ENCODE data around the gene MYO9B. TPM values are rescaled to one million over a fixed set of nuclear protein-coding genes. Genes with fewer than 3 reads are reported as not detected.

The MYO9B gene, protein sequence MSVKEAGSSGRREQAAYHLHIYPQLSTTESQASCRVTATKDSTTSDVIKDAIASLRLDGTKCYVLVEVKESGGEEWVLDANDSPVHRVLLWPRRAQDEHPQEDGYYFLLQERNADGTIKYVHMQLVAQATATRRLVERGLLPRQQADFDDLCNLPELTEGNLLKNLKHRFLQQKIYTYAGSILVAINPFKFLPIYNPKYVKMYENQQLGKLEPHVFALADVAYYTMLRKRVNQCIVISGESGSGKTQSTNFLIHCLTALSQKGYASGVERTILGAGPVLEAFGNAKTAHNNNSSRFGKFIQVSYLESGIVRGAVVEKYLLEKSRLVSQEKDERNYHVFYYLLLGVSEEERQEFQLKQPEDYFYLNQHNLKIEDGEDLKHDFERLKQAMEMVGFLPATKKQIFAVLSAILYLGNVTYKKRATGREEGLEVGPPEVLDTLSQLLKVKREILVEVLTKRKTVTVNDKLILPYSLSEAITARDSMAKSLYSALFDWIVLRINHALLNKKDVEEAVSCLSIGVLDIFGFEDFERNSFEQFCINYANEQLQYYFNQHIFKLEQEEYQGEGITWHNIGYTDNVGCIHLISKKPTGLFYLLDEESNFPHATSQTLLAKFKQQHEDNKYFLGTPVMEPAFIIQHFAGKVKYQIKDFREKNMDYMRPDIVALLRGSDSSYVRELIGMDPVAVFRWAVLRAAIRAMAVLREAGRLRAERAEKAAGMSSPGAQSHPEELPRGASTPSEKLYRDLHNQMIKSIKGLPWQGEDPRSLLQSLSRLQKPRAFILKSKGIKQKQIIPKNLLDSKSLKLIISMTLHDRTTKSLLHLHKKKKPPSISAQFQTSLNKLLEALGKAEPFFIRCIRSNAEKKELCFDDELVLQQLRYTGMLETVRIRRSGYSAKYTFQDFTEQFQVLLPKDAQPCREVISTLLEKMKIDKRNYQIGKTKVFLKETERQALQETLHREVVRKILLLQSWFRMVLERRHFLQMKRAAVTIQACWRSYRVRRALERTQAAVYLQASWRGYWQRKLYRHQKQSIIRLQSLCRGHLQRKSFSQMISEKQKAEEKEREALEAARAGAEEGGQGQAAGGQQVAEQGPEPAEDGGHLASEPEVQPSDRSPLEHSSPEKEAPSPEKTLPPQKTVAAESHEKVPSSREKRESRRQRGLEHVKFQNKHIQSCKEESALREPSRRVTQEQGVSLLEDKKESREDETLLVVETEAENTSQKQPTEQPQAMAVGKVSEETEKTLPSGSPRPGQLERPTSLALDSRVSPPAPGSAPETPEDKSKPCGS (N-terminal part only)
- total RNA-seq, result 100 to 1,000 TPM; 169 to 171 TPM
- 10 to 100 TPM in 1 of 3 donors, 1 to 10 TPM in 2; 3.3 to 22.3 (median 8.0) TPM for polyA plus RNA-seq
- total RNA-seq, result 153 to 274 (median 252) reads per million in 6 experiments

DNA sequence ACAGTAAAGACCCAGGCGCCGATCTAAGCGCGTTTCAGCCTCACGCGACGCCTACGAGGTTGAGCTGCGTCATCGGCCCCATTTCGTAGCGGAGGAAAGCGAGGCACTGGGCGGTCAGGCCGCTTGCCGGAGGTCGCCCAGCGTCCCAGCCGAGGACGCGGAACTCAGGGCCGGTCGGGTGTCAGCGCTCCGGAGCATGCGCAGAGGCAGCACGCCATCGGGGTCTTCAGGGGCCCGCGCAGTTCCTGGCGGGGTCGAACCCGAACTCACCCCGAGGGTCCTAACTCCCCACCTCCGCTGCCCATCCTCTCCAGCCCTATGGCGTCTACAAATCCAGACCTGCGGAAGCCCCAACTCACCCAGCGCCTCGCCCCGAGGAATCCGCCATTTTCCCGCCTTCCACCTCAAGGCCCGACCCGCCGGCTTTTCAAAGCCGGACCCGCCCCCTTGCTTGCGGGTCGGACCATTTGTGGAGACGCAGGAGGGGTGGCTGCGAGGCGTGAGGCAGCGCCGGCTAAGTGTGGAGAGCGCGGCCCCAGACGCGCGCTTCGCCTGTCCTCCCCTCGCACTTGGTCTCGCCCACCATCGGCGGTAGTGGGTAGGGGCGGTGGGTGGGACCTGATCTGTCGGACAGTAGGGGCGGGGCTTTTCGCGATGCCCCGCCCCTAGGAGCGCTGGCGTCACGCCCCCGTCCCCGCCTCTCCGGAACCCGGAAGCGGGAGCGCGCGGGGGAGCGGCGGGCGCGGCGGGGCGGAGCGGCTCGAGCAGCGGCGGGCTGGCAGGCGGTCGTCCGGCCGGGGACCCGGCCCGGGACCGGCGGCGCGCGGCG is at the start of gene MYO9B, which contains the start of gene HAUS8:
MYO9B (plus strand) TSS at position 743 of the 829 bp plus-strand sequence. CDS start 25,941 bp downstream, outside the sequence.
HAUS8 (minus strand) TSS at position 418 of the 829 bp plus-strand sequence; CDS start at position 388, 30 bp downstream.
- POLR2A ChIA-PET, result interaction anchor here (0.6 to 6.2 kb wide), 16 partner anchors 8 to 254 kb away, joined by 3 to 76 read pairs (median 4); partner anchors contain the start of genes DDA1, OCEL1 and USE1
- DNase-seq, result peak; percentile 98 to 100 (median 99)
- Mint-ChIP-seq H3K27ac (peak within 1 kb of the TSS; percentile 92 to 99 (median 97)), H3K27me3 (no peaks in the 10 kb centered on the region), H3K4me1 (peaks cover 29 to 74% (median 66%) of the 10 kb centered on the region in 4 donors), H3K4me3 (peak within 1 kb of the TSS; percentile 91 to 99 (median 98)), H3K9me3 (no peaks in the 10 kb centered on the region), H3K36me3 (peaks cover 0 to 17% (median 6%) of the 10 kb centered on the region in 3 donors)
- peak; percentile 89 to 96 for ATAC-seq

DNA sequence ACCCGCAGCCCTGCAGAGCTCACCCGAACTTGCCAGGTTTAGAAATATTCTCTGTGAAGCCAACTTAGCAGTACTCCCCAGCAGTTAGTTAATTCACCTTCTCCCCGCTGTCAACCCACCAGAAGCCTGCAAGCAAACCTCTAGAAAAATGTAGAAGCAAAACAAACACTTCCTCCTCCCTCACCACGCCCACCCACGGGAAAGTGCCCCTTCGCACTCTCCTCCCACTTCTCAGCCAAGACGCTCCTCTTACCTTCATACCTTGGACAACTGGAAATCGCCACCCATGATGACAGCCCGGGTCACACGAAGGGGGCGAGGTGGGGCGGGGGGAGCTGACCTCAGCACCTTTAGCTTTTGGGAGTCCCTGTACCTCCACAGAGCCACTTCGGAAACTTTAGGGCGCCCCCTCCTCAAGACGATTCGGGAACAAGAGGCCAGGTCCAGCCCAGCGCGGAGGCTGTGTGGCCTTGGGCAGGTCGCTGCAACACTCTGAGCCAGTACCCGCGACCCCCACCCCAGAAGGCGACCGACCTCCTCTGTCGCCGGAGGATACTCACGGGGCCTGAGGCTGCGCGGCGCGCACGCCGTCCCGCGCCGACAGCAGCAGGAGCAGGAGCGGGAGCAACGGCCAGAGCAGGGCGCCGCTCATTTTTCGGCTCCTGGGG is 49.5 kb upstream of the MYO9B start:
- peak overlapping the region; percentile 81 to 94 (median 86) for H3K4me3 Mint-ChIP-seq
- peak overlapping the region; percentile 20 to 87 (median 60) for H3K27ac Mint-ChIP-seq
- ATAC-seq, result peak; percentile 80 to 82
- H3K9me3 Mint-ChIP-seq, result peaks cover 0 to 27% (median 12%) of the 10 kb centered on the region in 9 donors
- peaks cover 0 to 23% (median 13%) of the 10 kb centered on the region in 3 donors for H3K36me3 Mint-ChIP-seq
- DNase-seq, result peak in 6 of 10 donors; percentile 8 to 46 (median 36)
- peaks cover 0 to 25% (median 3%) of the 10 kb centered on the region in 5 donors for H3K27me3 Mint-ChIP-seq
- peaks cover 8 to 22% (median 14%) of the 10 kb centered on the region in 4 donors for H3K4me1 Mint-ChIP-seq
- POLR2A ChIA-PET, result no interaction called here

DNA sequence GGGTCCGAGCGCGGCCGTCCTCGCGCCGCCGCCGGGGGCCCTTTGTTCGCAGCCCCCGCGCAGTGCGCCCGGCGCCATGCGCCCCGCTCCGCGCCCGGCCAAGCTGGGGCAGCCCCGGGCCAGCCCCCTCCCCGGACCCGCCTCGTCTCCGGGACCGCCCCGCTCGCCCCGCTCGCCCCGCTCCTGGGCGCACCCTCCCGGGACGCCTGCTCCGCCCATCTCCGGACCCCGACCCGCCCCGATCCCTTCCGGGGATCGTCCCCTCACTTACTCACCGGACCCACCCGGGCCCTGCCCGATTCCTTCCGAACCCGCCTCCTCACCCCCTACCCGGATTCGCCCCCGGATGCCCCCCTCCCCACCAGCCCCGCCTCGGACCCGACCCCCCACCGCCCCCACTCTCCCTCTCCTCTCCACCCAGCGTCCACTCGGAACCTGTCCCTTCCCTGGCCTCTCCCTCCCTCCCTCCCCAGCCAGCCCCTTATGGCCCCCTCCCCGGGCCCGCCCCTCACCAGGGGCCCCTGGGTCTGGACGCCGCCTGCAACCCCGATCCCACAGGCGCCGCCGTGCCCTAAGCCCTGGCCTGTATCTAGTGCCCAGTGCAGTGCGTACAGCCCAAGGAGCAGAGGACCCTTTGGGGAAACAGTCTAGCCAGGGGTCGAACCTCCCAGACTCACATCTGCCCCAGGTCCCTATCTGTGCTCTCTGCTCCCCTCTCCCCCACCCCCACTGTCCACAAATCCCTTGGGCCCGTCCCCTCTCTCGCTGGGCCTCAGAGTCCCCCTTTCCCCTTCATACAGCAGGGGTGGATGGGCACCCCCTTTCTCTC is 48.7 kb upstream of the MYO9B start, which contains the start of gene CPAMD8:
CPAMD8 (minus strand) TSS at position 105 of the 829 bp plus-strand sequence. CDS start 168 bp downstream, outside the sequence.
- Mint-ChIP-seq H3K27me3 (peaks cover 0 to 25% (median 3%) of the 10 kb centered on the region in 5 donors), H3K4me3 (peak within 1 kb of the TSS; percentile 81 to 94 (median 86)), H3K9me3 (peaks cover 0 to 26% (median 12%) of the 10 kb centered on the region in 9 donors), H3K27ac (peak within 1 kb of the TSS; percentile 20 to 87 (median 60)), H3K4me1 (peaks cover 8 to 22% (median 13%) of the 10 kb centered on the region in 4 donors), H3K36me3 (peaks cover 0 to 23% (median 13%) of the 10 kb centered on the region in 3 donors)
- ATAC-seq, result peak; percentile 52 to 54
- DNase-seq, result no peak
- POLR2A ChIA-PET, result no interaction called here

DNA sequence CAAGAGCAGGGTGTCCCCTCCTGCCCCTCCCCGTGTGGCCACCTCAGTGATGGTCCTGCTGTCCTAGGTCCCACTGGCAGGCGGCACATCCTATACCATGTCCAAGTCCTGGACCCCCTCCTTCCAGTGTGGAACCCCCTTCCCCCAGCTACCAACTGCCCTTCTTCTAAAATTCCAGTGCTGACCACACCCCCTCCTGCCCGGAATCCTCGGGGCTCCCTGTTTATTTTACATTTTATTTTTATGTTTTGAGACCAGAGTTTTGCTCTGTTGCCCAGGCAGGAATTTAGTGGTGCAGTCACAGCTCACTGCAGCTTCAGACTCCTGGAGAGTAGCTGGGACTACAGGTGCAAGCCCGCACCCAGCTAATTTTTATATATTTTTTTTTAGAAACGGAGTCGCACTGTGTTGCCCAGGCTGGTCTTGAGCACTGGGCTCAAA is 48.0 kb upstream of the MYO9B start:
- H3K36me3 Mint-ChIP-seq, result peaks cover 0 to 23% (median 13%) of the 10 kb centered on the region in 3 donors
- H3K27ac Mint-ChIP-seq, result peak overlapping the region in 3 of 10 donors; percentile 11 to 84 (median 15)
- peaks cover 0 to 25% (median 3%) of the 10 kb centered on the region in 5 donors for H3K27me3 Mint-ChIP-seq
- H3K4me1 Mint-ChIP-seq, result peaks cover 8 to 22% (median 12%) of the 10 kb centered on the region in 4 donors
- DNase-seq (no peak), ATAC-seq (no peak)
- peak overlapping the region; percentile 42 to 86 (median 66) for H3K4me3 Mint-ChIP-seq
- POLR2A ChIA-PET, result no interaction called here
- peaks cover 0 to 23% (median 12%) of the 10 kb centered on the region in 9 donors for H3K9me3 Mint-ChIP-seq

DNA sequence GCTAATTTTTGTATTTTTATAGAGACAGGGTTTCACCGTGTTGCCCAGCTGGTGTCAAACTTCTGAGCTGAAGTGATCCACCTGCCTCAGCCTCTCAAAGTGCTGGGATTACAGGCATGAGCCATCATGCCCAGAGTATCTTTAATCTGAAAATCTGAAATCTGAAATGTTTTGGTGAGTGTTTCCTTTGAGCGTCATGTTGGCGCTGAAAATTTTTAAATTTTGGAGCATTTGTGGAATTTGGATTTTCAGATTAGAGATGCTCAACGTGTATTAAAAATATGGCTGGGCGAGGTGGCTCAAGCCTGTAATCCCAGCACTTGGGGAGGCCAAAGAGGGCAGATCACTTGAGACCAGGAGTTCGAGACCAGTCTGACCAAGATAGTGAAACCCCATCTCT is 43.8 kb upstream of the MYO9B start:
- no peaks in the 10 kb centered on the region for H3K36me3 Mint-ChIP-seq
- H3K9me3 Mint-ChIP-seq, result no peaks in the 10 kb centered on the region
- H3K4me3 Mint-ChIP-seq, result no peak overlapping the region
- no peak for DNase-seq
- ATAC-seq, result no peak
- H3K27ac Mint-ChIP-seq, result no peak overlapping the region
- H3K27me3 Mint-ChIP-seq, result peaks cover 0 to 22% (median 5%) of the 10 kb centered on the region in 5 donors
- peaks cover 1 to 11% (median 4%) of the 10 kb centered on the region in 4 donors for H3K4me1 Mint-ChIP-seq
- POLR2A ChIA-PET, result no interaction called here

DNA sequence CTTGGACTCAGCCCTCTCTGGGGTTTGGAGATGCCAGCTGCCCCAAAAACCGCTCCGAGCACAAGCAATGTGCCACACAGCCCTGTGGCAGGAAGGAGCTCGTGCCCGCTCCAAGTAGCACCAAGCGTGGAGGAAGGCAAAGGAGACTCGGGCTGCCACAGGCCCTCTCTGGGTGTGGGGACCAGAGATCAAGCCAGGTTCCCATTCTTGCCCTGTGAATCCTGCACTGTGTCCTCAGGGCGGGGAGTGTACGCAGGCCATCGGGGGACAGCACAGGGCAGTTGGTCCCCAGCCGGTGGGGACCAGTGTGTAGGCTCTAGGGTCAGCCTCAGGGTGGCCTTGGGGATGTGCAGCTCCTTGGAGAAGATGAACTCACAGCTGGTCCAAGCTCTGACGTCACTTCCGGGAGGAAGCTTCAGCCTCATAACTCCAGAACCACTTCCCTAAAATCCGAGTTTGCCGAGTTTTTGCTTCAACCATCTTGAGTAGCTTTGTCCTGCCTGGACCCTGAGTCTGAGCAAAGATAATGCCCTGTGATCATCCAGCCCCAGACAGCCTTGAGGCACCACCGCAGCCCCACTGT is 39.6 kb upstream of the MYO9B start:
- DNase-seq, result no peak
- Mint-ChIP-seq H3K9me3 (no peaks in the 10 kb centered on the region), H3K36me3 (no peaks in the 10 kb centered on the region), H3K4me3 (no peak overlapping the region), H3K27me3 (peaks cover 2 to 14% (median 11%) of the 10 kb centered on the region in 5 donors), H3K27ac (no peak overlapping the region), H3K4me1 (no peaks in the 10 kb centered on the region)
- POLR2A ChIA-PET, result interaction anchor here (0.6 kb wide), 1 partner anchor 90 kb away, joined by 5 read pairs; no protein-coding TSS in a partner anchor
- ATAC-seq, result no peak

DNA sequence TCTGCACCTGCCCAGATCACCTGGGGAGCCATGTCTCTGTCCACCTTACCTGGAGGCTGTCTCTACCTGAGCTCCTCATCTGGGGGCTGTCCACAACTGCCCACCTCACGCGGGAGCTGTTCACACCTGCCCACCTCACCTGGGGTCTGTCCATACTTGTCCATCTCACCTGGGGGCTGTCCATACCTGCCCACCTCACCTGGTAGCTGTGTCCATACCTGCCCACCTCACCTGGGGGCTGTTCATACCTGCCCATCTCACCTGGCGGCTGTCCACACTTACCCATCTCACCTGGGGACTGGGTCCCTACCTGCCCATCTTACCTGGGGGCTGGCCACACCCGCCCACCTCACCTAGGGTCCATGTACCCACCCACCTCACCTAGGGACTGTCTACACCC is 38.9 kb upstream of the MYO9B start:
- no peaks in the 10 kb centered on the region for H3K9me3 Mint-ChIP-seq
- no peaks in the 10 kb centered on the region for H3K36me3 Mint-ChIP-seq
- H3K27me3 Mint-ChIP-seq, result peaks cover 2 to 14% (median 11%) of the 10 kb centered on the region in 5 donors
- no peak for DNase-seq
- no peak for ATAC-seq
- no peak overlapping the region for H3K4me3 Mint-ChIP-seq
- H3K4me1 Mint-ChIP-seq, result peaks cover 0 to under 1% (median 0%) of the 10 kb centered on the region in 4 donors
- peak overlapping the region in 1 of 10 donors; percentile 4 for H3K27ac Mint-ChIP-seq
- POLR2A ChIA-PET, result no interaction called here

DNA sequence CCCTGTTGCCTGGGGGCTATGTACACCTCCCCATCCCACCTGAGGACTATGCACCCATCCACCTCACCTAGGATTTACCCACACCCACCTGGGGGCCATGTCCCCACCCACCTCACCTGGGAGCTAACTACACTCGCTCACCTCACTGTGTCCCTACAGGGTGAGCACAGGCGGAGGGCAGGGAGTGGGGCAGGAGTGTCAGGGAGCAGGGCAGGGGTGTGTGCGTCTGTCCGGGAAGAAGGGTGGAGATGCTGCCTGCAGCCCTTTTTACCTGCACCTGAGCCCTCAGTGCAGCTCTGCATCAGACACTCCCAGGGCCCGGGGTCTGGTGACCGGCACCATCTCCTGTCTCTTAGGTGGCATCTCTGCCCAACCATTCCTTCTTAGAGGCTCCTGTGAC is 38.4 kb upstream of the MYO9B start:
- Mint-ChIP-seq H3K27me3 (peaks cover 2 to 14% (median 11%) of the 10 kb centered on the region in 5 donors), H3K36me3 (no peaks in the 10 kb centered on the region), H3K27ac (no peak overlapping the region), H3K4me1 (peaks cover 0 to 2% (median 0%) of the 10 kb centered on the region in 4 donors), H3K4me3 (no peak overlapping the region), H3K9me3 (no peaks in the 10 kb centered on the region)
- POLR2A ChIA-PET, result no interaction called here
- ATAC-seq, result no peak
- no peak for DNase-seq

DNA sequence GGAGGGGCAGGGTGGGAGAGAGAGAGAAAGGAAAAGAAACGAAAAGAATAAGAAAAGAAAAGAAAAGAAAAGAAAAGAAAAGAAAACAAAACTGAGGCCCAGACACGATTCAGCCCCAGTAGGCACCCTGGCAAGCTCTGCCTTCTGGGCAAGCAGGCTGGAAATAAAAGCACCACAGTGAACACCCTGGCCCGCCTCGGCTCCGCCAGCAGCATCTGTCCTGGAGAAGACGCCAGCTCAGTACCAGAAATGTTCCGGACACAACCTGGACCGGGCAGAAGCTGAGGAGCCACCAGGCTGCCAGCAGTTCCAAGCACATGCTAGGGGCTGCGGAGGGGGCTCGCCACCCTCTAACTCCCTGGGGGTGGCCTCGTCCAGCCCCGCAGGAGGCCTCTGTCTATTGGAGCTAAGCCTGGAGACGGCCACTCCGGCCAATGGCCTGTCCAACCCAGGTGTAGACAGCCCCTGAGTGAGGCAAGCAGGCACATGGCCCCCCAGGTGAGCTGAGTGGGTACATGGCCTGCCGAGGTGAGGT is 37.5 kb upstream of the MYO9B start:
- no peak for ATAC-seq
- Mint-ChIP-seq H3K9me3 (no peaks in the 10 kb centered on the region), H3K27me3 (peaks cover 2 to 14% (median 11%) of the 10 kb centered on the region in 5 donors), H3K4me1 (peaks cover 0 to 2% (median 0%) of the 10 kb centered on the region in 4 donors), H3K36me3 (no peaks in the 10 kb centered on the region), H3K27ac (no peak overlapping the region), H3K4me3 (no peak overlapping the region)
- DNase-seq, result no peak
- POLR2A ChIA-PET, result interaction anchor here (0.5 kb wide), 1 partner anchor 379 kb away, joined by 10 read pairs; no protein-coding TSS in a partner anchor
